IPS-NIHi7 (cell line): Measurements from ENCODE around the gene ATP10B.

ENCODE experiments used
- DNase-seq: peaks from one replicate; pipeline ENCODE4 v3.0.0; 2012; ENCODE audit warnings: mixed read lengths; ENCODE audit errors: extremely low spot score

The ATP10B gene

GRCh38 chr5:160555971-160556631 is 295.9 kb downstream of the ATP10B start:
- no peak for DNase-seq

DNA sequence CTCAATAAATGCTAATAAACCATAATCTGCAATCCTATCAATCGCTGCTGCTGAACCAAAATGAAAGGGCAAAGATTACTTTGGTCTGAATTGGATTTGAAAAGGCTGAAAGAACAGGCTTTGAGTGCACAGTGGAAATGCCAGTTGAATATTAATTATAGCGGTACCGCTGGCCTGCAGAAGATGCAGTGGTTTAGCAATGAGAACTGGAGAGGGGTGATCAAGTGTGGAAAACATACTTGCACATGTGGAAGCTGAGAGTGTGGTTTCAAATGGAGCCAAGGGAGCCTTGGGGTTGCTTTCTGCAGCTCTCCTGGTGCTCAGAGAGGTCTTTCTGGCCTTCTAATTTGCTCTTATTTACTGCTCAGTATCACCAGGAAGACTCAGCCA is 296.4 kb downstream of the ATP10B start:
- no peak for DNase-seq

GRCh38 chr5:160550075-160550474 is 301.9 kb downstream of the ATP10B start:
- DNase-seq = no peak

DNA sequence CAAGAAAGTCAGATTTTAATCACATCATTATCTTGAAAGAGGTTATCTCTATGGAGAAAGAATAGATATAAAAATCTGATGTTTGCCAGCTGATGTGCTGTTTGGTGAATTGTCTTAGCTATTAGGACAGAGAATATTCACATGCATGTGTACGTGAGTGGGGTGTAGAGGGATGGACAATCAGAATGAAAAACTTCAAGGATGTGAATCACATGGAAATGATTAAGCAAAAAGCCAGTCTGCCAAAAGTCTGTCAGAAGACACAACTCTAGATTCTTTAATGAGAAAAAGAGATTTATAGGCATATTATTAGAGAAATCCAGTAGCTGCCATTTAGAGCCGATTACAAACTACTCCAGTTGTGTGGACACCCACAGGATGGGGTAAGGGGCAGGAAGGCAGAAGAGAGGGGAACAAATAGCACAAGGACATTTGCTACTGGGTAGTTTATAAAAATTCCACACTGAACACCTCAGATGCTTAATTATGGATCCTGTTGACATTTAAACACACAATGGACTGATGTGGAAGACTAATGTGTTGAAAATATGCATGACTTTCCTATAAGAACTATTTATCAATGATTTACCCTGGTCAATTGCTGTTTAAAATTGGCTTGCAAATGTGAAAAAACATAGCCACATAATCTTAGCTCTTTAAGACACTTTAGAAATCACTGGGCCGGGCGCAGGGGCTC is 302.9 kb downstream of the ATP10B start:
- DNase-seq = no peak

DNA sequence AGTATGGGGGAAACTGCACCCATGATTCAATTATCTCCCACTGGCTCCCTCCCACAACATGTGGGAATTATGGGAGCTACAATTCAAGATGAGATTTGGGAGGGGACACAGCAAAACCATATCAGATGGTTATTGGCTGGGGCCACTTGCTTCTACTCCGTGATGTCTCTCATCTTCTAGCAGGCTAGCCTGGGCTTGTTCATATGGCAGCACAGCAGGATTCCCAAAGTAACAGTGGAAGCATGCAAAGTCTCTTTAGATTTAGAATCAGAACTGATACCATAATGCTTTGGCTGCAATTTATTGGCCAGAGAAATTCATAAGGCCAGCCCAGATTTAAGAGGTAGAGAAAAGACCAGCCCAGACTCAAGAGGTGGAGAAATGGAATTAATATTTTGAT is 304.1 kb downstream of the ATP10B start:
- no peak for DNase-seq

DNA sequence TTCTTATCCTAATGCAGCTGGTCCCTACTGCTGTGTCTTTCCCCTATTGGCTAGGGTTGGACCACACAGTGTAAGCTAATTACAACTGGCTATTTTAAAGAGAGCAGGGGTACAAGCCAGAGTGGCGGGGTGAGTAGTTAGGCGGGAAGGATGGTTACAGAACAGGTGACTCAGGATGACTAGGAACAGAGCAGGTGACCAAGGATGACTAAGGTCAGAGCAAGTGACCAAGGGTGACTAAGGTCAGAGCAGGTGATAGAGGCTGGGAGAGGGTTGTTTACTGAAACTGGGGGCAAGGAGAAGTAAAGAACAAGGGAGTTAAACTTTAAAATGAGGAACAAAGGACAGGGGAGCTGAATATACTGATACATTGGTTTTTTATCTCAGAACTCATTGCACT is 304.9 kb downstream of the ATP10B start:
- DNase-seq = no peak

- no peak for DNase-seq
These were observed 306.2 kb downstream of the ATP10B start for GRCh38 chr5:160545832-160546231.

- DNase-seq = no peak
These were observed 308.6 kb downstream of the ATP10B start for GRCh38 chr5:160543395-160543794.

GRCh38 chr5:160542840-160543239 is 309.2 kb downstream of the ATP10B start:
- DNase-seq = no peak

DNA sequence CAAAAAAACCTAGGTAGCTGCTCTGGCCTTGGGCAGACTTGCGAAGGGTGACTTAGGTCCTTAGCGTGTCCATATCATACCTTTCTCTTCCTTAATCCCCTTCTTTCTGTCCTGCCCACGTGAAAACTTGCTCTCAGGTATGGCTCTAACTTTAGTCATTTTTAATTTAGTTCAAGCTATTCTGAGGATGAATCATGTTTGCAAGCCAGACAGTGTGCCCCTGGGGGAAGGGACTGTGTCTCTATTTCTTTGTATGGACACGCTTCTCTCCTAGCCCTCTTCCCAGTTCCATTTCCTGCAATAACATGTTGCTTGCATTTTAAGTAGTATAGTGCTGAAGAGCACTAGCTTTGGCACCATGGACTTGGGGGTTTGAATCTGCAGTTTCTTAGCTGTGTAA is 309.7 kb downstream of the ATP10B start:
- DNase-seq = no peak

- no peak for DNase-seq
These were observed 312.6 kb downstream of the ATP10B start for GRCh38 chr5:160539431-160539830.

DNA sequence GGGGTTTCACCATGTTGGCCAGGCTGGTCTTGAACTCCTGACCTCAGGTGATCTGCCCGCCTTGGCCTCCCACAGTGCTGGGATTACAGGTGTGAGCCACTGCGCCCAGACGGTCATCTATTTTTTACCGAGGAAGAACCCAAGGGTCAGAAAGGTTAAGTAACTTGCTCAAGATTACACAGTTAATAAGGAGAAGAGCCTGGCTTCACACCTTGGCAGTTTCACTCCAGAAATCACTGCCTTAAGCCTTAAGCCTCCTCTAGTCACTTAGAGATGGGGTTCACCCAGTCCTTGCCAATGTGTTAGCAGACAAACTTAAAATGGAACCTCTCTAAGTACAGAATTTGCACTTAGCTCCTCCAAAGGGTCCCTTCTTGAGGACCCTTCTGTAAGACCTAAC is 314.1 kb downstream of the ATP10B start:
- no peak for DNase-seq

DNA sequence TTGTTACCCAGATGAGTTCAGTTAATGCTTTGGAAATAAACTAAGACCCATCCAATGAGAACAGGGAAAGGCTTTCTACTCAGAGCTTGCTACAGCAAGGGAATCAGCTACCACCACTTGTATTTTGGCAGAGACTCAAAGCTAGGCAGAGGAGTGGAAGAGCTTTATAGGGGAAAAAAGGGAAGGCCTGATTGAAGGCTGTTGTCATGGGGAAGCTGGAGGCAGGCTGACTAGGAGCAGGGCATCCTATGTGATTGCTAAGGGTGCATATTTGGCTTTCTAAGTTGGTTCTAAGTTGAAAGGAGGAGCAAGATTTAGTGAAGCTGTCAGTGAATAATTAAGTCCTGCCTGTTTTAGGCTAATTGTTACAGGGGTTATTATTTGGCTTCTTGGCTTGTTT is 314.9 kb downstream of the ATP10B start:
- no peak for DNase-seq

DNA sequence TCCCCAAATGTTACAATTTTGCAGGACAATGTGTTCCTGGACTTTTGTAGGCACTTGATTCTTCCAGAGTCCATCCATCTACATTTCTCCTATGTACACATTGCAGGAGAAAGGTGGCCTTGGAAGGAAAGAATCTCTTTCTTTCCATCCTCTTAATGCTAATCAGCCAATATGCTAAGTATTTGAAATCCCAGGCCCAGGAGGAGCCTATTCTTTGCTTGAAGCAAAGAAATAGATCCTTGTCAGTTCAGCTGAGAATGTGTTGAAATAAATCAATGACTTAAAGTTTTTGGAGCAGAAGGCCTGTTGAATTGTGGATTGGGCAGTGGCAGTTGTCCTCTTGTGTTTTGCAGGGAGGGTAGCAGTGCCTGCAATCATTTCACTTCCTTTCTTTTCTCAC is 317.1 kb downstream of the ATP10B start:
- no peak for DNase-seq

DNA sequence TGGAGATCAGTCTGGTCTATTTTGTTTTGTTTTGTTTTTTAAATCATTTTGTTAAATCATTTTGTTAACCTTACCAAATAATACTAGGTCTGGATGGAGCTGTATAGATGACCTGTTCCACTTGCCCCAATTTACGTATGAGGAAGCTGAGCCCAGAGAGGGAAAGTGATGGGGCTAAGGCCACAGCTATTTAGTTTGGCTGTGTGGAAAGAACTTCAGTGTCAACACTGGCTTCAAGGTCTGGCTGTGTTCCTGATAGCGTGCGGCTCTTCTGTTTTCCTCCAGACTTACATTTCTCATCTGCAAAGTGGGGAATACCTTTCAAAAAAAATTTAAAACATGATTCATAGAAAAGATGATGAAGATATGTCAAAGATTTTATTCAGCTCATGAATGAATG is 317.9 kb downstream of the ATP10B start:
- DNase-seq = no peak

- no peak for DNase-seq
These were observed 326.3 kb downstream of the ATP10B start for GRCh38 chr5:160525471-160526261.

- DNase-seq = no peak
These were observed 327.2 kb downstream of the ATP10B start for GRCh38 chr5:160524827-160525226.

GRCh38 chr5:160523502-160524163 is 328.4 kb downstream of the ATP10B start:
- DNase-seq = no peak

GRCh38 chr5:160521392-160521663 is 330.7 kb downstream of the ATP10B start:
- no peak for DNase-seq

GRCh38 chr5:160520609-160521391 is 331.2 kb downstream of the ATP10B start:
- no peak for DNase-seq

GRCh38 chr5:160516696-160517530 is 335.1 kb downstream of the ATP10B start:
- no peak for DNase-seq
